WTC11 (cell line): Measurements from ENCODE around the gene AMBRA1. TPM values are rescaled to one million over a fixed set of nuclear protein-coding genes. Genes with fewer than 3 reads are reported as not detected.

Experiments
- ATAC-seq: fragments of 200-7000 bp; cut with Tn5 transposase; 2 replicates; pipeline ENCODE4 v1.10.0; 2021; ENCODE audit warnings: mild to moderate bottlenecking, moderate library complexity
- CTCF ChIA-PET: fragments of 300-600 bp; sonication (Branson Sonifier 250); formaldehyde crosslinking; loops from one replicate; lab custom pipeline; 2021; ENCODE audit warnings: antibody characterized with exemption; lab: Charles Lee
- POLR2A ChIA-PET: fragments of 350-600 bp; sonication (Branson Sonifier 250); formaldehyde crosslinking; loops from one replicate; lab custom pipeline; 2021; ENCODE audit warnings: antibody characterized with exemption; lab: Charles Lee
- DNase-seq: peaks from one replicate; pipeline ENCODE4 v3.0.0; 2021; ENCODE audit warnings: low spot score
- H3K27ac Mint-ChIP-seq: 2 replicates; pipeline ENCODE4 v1.8.0; 2021; ENCODE audit warnings: mixed read lengths
- H3K27me3 Mint-ChIP-seq: 2 replicates; pipeline ENCODE4 v1.8.0; 2021; ENCODE audit warnings: low read depth, mild to moderate bottlenecking, moderate library complexity, mixed read lengths
- H3K36me3 Mint-ChIP-seq: 2 replicates; pipeline ENCODE4 v1.8.0; 2021; ENCODE audit warnings: mixed read lengths
- H3K4me1 Mint-ChIP-seq: 2 replicates; pipeline ENCODE4 v1.8.0; 2022; ENCODE audit warnings: mixed read lengths
- H3K4me3 Mint-ChIP-seq: 2 replicates; pipeline ENCODE4 v1.8.0; 2021; ENCODE audit warnings: mild to moderate bottlenecking, moderate library complexity, mixed read lengths
- H3K9me3 Mint-ChIP-seq: 2 replicates; pipeline ENCODE4 v1.8.0; 2021; ENCODE audit warnings: mixed read lengths
- AFF4 ChIP-seq: sonication (generic); formaldehyde crosslinking; IDR thresholded peaks from 2 replicates; pipeline ENCODE4 v1.8.1; 2023; ENCODE audit warnings: mild to moderate bottlenecking, missing genetic modification reagents, borderline replicate concordance
- ATF1 ChIP-seq: sonication (generic); formaldehyde crosslinking; IDR thresholded peaks from 2 replicates; pipeline ENCODE4 v1.8.1; 2023; ENCODE audit warnings: mild to moderate bottlenecking, moderate library complexity, missing genetic modification reagents
- CBFB ChIP-seq: sonication (generic); formaldehyde crosslinking; IDR thresholded peaks from 2 replicates; pipeline ENCODE4 v1.8.1; 2022; ENCODE audit warnings: mild to moderate bottlenecking, low read depth, missing genetic modification reagents
- CREB1 ChIP-seq: sonication (generic); formaldehyde crosslinking; IDR thresholded peaks from 2 replicates; pipeline ENCODE4 v1.8.0; 2023; ENCODE audit warnings: mild to moderate bottlenecking, missing genetic modification reagents
- FOXK1 ChIP-seq: sonication (generic); formaldehyde crosslinking; IDR thresholded peaks from 2 replicates; pipeline ENCODE4 v1.8.0; 2022; ENCODE audit warnings: mild to moderate bottlenecking, moderate library complexity, missing genetic modification reagents
- FOXP4 ChIP-seq: sonication (generic); formaldehyde crosslinking; IDR thresholded peaks from 2 replicates; pipeline ENCODE4 v1.8.0; 2022; ENCODE audit warnings: mild to moderate bottlenecking, missing genetic modification reagents
- NR1H2 ChIP-seq: sonication (generic); formaldehyde crosslinking; IDR thresholded peaks from 2 replicates; pipeline ENCODE4 v1.9.0; 2021; ENCODE audit warnings: mild to moderate bottlenecking, moderate library complexity, missing genetic modification reagents
- PRRX2 ChIP-seq: fragments of 250-450 bp; sonication (Bioruptor Pico); IDR thresholded peaks from 2 replicates; pipeline ENCODE4 v1.8.0; 2021; ENCODE audit warnings: mild to moderate bottlenecking
- STAT6 ChIP-seq: sonication (generic); formaldehyde crosslinking; conservative IDR thresholded peaks from 2 replicates; pipeline ENCODE4 v1.8.1; 2023; ENCODE audit warnings: mild to moderate bottlenecking, low read depth, missing genetic modification reagents, moderate library complexity
- ZBTB21 ChIP-seq: sonication (generic); formaldehyde crosslinking; IDR thresholded peaks from 2 replicates; pipeline ENCODE4 v1.8.1; 2023; ENCODE audit warnings: mild to moderate bottlenecking, missing genetic modification reagents, borderline replicate concordance
- ZMAT4 ChIP-seq: fragments of 250-450 bp; sonication (Bioruptor Pico); IDR thresholded peaks from 2 replicates; pipeline ENCODE4 v1.9.0; 2021; ENCODE audit warnings: mild to moderate bottlenecking
- ZNF121 ChIP-seq: sonication (generic); formaldehyde crosslinking; IDR thresholded peaks from 2 replicates; pipeline ENCODE4 v1.8.0; 2023; ENCODE audit warnings: missing genetic modification reagents
- ZNF219 ChIP-seq: sonication (generic); formaldehyde crosslinking; IDR thresholded peaks from 2 replicates; pipeline ENCODE4 v1.8.0; 2023; ENCODE audit warnings: missing genetic modification reagents, mild to moderate bottlenecking, borderline replicate concordance
- total RNA-seq: library from RNA; stranded (reverse); gene quantifications from 3 replicates; pipeline ENCODE4 v1.2.3, GENCODE V29; 2021
- TF ChIP-seq, protein P1 (sequence below): sonication (generic); formaldehyde crosslinking; IDR thresholded peaks from 2 replicates; pipeline ENCODE4 v1.8.1; 2023; ENCODE audit warnings: mild to moderate bottlenecking, missing genetic modification reagents, moderate library complexity
- TF ChIP-seq, protein P2 (sequence below): fragments of 250-450 bp; sonication (Bioruptor Pico); IDR thresholded peaks from 2 replicates; pipeline ENCODE4 v1.8.0; 2021; ENCODE audit warnings: mild to moderate bottlenecking
- TF ChIP-seq, protein P3 (sequence below): sonication (generic); formaldehyde crosslinking; IDR thresholded peaks from 2 replicates; pipeline ENCODE4 v1.8.1; 2022; ENCODE audit warnings: mild to moderate bottlenecking, moderate library complexity, missing genetic modification reagents
- TF ChIP-seq, protein P4 (sequence below): sonication (generic); formaldehyde crosslinking; IDR thresholded peaks from 2 replicates; pipeline ENCODE4 v1.8.1; 2022; ENCODE audit warnings: low read depth, mild to moderate bottlenecking, moderate library complexity, missing genetic modification reagents, borderline replicate concordance

Gene AMBRA1
- total RNA-seq, 1 experiment from 2014 or later = 35.0 TPM

DNA sequence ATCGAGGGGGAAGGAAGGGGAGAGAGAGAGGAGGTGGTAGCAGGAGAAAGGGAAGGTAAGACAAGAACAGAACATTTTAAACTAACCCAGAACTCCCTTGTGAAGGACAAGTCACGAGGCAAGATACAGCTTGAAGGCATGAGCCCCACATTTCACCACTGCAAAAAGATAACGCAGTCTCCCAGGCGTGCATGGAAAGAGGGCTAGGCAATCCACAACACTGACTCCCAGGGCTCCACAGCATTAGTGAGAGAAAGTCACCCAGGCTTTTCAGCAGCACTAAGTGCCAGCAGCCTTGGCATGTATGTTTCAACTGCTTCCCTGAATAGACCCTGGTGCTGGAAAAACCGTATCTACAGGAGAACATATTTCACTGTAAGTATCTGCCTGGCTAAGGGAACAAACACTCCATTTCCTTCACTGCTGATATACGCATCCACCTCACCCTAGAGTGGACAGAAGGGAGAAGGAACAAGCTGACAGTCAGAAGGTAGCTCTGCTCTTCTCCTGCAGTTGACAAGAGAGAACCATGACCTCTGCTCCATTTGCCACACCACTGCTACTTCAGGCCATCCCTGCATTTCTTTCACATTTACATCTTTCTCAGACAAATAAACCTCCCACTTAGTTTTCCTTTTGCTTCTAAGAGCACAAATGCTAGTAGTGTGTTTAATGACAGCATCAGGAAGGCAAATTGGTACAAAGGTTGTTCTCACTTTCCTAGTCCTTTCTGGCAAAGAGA is 87.9 kb downstream of the AMBRA1 start (continued):
- TF ChIP-seq, protein P1, sequence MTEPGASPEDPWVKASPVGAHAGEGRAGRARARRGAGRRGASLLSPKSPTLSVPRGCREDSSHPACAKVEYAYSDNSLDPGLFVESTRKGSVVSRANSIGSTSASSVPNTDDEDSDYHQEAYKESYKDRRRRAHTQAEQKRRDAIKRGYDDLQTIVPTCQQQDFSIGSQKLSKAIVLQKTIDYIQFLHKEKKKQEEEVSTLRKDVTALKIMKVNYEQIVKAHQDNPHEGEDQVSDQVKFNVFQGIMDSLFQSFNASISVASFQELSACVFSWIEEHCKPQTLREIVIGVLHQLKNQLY (CRISPR knock-in tag) = no peak
- TF ChIP-seq, protein P2, sequence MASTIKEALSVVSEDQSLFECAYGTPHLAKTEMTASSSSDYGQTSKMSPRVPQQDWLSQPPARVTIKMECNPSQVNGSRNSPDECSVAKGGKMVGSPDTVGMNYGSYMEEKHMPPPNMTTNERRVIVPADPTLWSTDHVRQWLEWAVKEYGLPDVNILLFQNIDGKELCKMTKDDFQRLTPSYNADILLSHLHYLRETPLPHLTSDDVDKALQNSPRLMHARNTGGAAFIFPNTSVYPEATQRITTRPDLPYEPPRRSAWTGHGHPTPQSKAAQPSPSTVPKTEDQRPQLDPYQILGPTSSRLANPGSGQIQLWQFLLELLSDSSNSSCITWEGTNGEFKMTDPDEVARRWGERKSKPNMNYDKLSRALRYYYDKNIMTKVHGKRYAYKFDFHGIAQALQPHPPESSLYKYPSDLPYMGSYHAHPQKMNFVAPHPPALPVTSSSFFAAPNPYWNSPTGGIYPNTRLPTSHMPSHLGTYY (CRISPR knock-in tag) = no peak
- TF ChIP-seq CREB1 = no peak
- TF ChIP-seq CBFB (CRISPR knock-in tag) = no peak
- TF ChIP-seq, protein P3, sequence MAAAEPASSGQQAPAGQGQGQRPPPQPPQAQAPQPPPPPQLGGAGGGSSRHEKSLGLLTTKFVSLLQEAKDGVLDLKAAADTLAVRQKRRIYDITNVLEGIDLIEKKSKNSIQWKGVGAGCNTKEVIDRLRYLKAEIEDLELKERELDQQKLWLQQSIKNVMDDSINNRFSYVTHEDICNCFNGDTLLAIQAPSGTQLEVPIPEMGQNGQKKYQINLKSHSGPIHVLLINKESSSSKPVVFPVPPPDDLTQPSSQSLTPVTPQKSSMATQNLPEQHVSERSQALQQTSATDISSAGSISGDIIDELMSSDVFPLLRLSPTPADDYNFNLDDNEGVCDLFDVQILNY (CRISPR knock-in tag) = no peak
- no peak for TF ChIP-seq ATF1 (CRISPR knock-in tag)
- TF ChIP-seq STAT6 = no peak
- TF ChIP-seq AFF4 (CRISPR knock-in tag) = no peak
- TF ChIP-seq, all 79 proteins: peak for 0

DNA sequence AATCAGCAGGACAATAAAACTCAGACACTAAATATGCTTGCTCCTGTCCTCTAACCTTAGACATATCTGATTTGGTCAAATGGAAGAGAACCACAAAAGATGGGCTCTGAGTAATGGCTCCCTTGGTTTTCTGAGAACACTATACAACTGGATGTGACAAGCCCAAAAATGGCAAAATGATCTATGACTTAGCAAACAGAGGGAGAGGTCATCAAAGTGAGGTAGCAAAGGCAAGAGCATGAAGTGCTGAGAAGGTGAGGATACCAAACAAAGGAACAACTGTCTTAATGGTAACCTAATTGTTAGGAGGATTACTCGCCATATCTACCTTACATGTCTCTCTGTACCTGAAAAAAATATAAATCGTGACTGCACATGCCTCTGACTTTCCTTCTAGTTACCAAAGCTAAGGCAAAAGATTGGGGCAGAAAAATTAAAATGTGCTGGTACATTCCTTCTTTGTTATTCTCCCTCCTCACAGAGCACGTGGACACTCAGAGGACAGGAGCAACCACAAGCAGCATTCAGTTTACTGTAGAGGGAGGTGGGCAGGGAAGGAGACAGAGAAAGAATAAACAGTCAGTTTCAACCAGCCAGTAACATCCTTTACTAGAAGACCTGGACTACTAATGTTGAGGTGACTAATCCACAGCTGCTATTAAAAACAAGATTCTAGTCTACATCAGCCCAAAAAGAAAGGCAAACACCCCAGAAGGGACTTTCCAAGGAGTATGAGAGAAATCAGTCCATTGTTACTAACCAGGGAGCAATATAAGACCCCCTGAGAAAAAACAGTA is 88.8 kb downstream of the AMBRA1 start:
- DNase-seq (no peak), ATAC-seq (no peak)
- Mint-ChIP-seq H3K27me3 (no peaks in the 10 kb centered on the region), H3K36me3 (peaks cover 9% of the 10 kb centered on the region), H3K4me3 (no peak overlapping the region), H3K27ac (no peak overlapping the region; the same call in 1 of the 2 replicates), H3K9me3 (no peaks in the 10 kb centered on the region), H3K4me1 (peaks cover 20% of the 10 kb centered on the region)
- ChIA-PET POLR2A (interaction anchor here (1.6 kb wide), 1 partner anchor 24 kb away, joined by 3 read pairs; no protein-coding TSS in a partner anchor), CTCF (interaction anchor here (2.0 to 3.6 kb wide), 3 partner anchors 15 to 24 kb away, joined by 10 to 22 read pairs (median 16); no protein-coding TSS in a partner anchor)
- TF ChIP-seq, protein P4, sequence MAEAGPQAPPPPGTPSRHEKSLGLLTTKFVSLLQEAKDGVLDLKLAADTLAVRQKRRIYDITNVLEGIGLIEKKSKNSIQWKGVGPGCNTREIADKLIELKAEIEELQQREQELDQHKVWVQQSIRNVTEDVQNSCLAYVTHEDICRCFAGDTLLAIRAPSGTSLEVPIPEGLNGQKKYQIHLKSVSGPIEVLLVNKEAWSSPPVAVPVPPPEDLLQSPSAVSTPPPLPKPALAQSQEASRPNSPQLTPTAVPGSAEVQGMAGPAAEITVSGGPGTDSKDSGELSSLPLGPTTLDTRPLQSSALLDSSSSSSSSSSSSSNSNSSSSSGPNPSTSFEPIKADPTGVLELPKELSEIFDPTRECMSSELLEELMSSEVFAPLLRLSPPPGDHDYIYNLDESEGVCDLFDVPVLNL = no peak
- no peak for TF ChIP-seq ZNF121 (CRISPR knock-in tag)
- TF ChIP-seq ZNF219 (CRISPR knock-in tag) = no peak
- no peak for TF ChIP-seq NR1H2 (CRISPR knock-in tag)
- no peak for TF ChIP-seq ZBTB21 (CRISPR knock-in tag)
- TF ChIP-seq FOXK1 (CRISPR knock-in tag) = no peak
- TF ChIP-seq ZMAT4 (CRISPR knock-in tag) = no peak
- TF ChIP-seq FOXP4 (CRISPR knock-in tag) = no peak
- no peak for TF ChIP-seq PRRX2 (CRISPR knock-in tag)
